Retinal pigment epithelial cell (primary cell): ENCODE measurements around the gene AKR1C1.
A peak's percentile ranks its signal among the peaks of the same experiment; 100 is the strongest.
"Not testable (repeated sequence)": the region's sequence is repeated elsewhere in the genome, so short reads cannot be mapped to it uniquely, and the experiment has no call there.

Source experiments
- DNase-seq: peaks from one replicate; pipeline ENCODE4 v3.0.0-alpha.2; 2010; ENCODE audit warnings: low read depth
- H3K4me3 ChIP-seq: 2 replicates; pipeline ENCODE4 v1.5.1; 2011; ENCODE audit warnings: mild to moderate bottlenecking, low read length, control low read depth, moderate library complexity
- TF ChIP-seq, protein P1 (sequence below): conservative IDR thresholded peaks from 2 replicates; pipeline ENCODE4 v1.5.1; 2011; ENCODE audit warnings: low read depth, low read length, control low read depth, inconsistent platforms

The AKR1C1 gene

DNA sequence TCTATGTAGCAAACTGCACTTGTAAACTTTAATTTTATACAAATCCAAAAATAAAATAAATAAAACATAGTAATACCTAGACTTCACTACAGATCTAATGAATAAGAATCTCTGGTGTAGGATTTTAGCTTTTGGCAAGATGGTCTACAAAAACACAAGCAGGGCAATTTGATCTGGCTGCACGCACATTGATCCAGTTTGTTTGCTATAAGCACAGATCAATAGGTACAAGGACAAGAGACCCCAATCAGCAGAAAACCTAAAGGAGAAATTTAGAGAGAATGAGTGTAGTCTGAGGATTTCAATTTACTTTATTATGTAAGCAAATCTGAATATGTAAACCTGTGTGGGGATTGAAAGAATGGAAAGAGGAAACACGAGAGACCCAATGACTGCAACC, 48.2 kb downstream of the AKR1C1 start:
- DNase-seq, H3K4me3 ChIP-seq: not testable (repeated sequence)

DNA sequence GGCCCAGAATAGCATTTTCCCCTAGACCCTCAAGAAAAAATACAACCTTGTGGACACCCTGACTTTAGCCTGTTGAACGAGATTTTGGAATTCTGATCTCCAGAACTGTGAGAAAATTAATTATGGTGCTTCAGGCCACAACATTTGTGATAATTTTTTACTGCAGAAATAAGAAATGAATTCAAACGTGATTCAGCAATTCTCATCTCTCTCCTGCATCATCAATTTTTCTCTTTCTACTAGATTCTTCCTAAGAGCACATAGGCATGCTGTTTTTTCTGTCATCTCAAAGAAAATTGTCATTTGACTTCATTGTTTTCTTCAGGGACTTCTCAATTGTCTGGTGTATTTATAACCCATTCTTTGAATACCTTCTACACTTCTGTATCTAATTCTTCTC, 49.4 kb downstream of the AKR1C1 start:
- no peak for DNase-seq
- H3K4me3 ChIP-seq, result no peak overlapping the region
- TF ChIP-seq, protein P1, sequence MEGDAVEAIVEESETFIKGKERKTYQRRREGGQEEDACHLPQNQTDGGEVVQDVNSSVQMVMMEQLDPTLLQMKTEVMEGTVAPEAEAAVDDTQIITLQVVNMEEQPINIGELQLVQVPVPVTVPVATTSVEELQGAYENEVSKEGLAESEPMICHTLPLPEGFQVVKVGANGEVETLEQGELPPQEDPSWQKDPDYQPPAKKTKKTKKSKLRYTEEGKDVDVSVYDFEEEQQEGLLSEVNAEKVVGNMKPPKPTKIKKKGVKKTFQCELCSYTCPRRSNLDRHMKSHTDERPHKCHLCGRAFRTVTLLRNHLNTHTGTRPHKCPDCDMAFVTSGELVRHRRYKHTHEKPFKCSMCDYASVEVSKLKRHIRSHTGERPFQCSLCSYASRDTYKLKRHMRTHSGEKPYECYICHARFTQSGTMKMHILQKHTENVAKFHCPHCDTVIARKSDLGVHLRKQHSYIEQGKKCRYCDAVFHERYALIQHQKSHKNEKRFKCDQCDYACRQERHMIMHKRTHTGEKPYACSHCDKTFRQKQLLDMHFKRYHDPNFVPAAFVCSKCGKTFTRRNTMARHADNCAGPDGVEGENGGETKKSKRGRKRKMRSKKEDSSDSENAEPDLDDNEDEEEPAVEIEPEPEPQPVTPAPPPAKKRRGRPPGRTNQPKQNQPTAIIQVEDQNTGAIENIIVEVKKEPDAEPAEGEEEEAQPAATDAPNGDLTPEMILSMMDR, result no peak

DNA sequence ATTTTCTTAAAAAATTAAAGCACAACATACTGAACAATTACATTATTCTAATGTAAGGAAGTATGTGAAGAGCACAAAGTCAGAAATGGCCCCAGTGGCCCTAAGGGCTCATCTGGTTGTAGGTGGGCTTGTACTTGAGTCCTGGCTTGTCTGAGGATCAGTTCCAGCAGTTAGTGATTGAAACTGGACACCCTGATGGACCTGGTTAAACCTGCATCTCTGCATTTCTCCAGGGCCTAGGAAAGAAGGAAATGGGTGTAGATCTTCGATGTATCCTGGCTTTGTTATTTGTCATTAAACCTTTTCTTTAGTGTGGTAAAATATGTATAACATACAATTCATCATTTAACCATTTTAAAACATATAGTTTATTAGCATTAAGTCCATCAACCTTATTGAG, 50.2 kb downstream of the AKR1C1 start:
- TF ChIP-seq, protein P1, result no peak
- H3K4me3 ChIP-seq, result no peak overlapping the region
- DNase-seq, result no peak

DNA sequence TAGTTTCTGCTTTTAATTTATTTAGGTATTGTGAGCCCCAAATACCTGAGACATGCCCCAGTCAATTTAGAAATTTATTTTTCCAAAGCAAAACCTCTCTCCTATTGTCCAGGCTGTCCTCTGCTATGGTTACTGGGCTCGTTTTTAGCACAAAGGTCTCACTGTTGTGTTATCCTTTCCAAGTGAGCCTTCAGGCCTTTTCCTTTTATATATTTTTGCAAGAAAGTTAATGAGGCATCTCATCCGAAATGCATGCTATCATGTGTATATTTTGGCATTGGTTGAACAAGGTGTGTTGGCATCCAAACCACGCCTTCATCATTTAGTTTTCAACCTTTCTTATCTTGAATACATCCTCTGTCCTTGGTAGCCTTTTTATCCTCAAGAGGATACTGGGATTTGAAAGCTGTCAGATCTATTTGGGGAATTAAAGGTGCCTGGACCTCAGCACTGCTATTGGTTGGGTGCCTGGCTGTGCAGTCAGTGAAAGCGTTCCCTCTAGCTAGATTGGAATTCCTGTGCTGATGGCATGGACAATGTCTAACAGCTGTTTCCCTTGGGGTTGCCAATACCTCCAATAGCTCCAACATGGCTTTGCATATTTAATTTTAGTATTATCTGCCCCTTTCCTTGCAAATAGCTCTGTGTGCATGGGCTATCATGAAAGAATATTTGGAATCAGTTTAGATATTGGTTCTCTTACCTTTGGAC, 51.1 kb downstream of the AKR1C1 start:
- not testable (repeated sequence) for DNase-seq, H3K4me3 ChIP-seq

DNA sequence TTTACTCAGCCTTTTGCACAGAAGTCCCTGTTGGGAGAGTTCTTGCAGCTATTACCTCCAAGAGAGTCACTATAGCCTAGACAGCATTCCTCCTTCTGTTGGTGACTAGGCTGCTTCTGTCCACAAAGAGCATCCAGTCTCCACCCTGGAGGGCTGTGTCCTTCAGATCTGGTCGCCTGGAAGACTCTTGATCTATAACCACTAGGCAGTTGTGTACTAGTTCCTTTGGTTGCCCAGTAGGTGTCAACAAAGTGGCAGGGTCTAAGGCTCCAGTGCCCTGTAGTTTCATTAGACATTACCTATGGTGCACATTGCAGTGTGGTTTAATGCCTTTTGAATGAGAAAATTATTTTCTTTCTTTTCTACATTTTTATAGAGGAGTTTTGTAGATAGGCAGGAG, 51.7 kb downstream of the AKR1C1 start:
- no peak for DNase-seq

DNA sequence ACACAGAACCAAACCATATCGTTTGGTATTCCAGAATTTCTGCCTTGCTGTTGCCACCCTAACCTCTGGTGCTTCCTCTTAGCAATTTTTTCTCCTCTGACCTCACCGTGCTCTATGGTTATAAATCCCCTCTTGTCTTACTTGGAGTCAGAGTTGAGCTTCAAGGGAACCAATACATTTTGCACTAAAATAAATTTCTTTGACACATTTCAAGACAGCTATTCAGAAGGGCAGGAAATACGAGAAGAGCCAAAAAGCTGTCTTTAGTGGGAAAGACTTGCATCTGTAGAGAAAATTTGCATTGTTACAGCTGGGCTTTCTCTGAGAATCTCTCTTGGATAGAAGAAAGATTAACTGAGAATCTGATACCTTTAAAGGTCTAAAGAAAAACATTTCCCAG, 54.9 kb downstream of the AKR1C1 start:
- TF ChIP-seq, protein P1, result no peak
- no peak overlapping the region for H3K4me3 ChIP-seq
- DNase-seq, result no peak

More for the DNA sequence above, 51.7 kb downstream of the AKR1C1 start:
- TF ChIP-seq, protein P1, result peak; percentile 42
- H3K4me3 ChIP-seq, result no peak overlapping the region

DNA sequence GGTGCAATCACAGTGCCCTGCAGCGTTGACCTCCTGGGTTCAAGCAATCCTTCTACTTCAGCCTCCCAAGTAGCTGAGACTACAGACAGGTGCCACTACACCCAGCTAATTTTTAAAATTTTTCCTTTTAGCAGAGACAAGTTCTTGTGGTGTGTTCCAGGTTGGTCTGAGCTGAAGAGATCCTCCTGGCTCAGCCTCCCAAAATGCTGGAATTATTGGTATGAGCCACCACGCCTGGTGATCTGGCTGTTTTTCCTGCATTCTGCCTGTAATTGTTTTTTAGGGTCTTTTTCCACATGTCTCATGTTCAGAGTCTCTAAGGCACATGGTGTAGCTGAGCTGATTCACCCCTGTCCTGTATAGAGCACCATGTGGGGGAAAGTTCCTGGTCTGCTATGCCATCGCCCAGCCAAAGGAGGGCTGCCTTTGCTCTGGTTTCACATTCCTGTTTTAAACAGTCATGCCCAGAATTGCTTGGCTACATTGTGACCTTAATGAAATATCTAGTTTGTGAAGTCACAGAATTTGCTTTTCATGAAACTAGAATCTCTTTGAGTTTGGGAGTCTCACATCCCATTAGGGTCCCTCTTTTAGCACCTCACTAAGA, 55.6 kb downstream of the AKR1C1 start:
- not testable (repeated sequence) for H3K4me3 ChIP-seq, DNase-seq
- TF ChIP-seq, protein P1, result peak; percentile 43

DNA sequence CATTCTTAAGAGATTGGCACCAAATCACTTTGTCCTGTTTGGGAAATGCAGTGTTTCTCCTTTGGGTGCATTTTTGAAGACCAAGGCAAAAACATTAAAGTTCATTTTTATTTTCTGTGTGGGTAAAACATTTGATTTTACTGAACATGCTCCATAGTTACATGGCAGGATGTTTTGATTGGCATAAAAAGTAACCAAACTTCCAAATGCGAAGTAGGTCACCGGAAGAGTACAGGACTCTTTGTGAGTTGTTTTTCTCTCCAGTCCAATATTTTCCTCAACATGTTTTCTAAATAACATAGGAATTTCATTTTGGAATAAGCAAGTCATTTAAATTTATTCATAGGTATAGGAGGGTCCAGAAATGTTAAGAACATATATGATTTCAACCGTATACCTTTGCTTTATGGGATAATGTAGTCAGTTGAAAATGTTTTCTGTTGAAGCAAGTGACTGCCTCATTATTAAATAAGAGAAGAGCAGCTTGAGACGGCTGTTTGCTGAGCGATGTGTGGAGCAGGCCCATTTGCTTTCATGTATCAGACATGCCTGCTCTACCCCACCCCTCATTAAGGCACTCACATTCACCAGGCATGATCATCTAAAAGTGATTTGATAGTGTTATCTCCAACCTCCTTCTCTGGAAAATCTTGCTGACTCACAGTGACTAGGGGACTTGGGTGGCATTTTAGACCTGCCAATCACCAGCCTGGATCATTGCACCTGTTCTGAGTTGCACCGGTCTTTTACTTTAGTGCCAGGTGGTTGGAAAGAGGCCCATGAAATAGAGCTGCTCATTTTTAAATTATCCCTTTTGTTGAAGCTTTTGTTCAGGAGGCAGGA, 56.8 kb downstream of the AKR1C1 start:
- not testable (repeated sequence) for DNase-seq, H3K4me3 ChIP-seq

DNA sequence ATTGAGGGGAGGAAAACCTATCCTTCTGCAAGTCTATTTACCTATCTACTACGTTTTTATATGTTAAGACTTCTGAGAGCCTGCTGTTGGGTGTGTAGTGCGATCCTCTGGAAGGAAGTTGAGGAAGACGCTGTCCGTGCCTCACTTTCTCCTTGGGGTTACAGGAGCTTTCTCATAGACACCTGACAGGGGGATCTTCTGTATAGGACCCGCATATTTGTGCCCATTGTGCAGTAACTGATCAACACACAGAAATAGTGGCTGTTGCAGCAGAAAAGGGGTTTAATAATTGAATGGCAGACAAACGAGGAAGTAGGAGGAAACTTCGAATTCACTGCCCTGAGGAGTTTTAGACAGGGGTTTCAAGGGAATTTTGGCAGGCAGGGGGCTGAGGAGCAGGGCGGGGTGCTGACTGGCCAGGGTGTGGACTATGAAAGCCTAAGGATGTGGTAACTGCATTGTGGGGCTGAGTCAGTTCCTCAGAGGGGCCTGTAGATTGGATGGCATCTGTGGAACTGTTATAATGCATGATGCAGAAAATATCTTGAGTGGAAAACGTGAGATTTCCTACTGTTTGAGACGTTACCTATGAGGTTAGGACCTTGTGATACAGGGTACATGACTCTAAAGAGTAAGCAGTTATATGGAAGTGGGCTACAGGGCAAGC, 58.5 kb downstream of the AKR1C1 start:
- not testable (repeated sequence) for DNase-seq, H3K4me3 ChIP-seq
